Retina (tissue), 1 donor: Measurements from ENCODE around the gene SH3BP2.
A peak's percentile ranks its signal among the peaks of the same experiment; 100 is the strongest.

Experiments used
- DNase-seq: peaks from one replicate; pipeline ENCODE4 v3.0.0-alpha.2; 2016

SH3BP2 gene

GRCh38 chr4:2805712-2806389 is 13.0 kb downstream of the SH3BP2 start:
- no peak for DNase-seq

GRCh38 chr4:2806390-2807355 is 13.8 kb downstream of the SH3BP2 start:
- peak; percentile 75 for DNase-seq

GRCh38 chr4:2807571-2807970 is 14.7 kb downstream of the SH3BP2 start:
- no peak for DNase-seq

GRCh38 chr4:2808001-2808400 is 15.1 kb downstream of the SH3BP2 start:
- no peak for DNase-seq

- peak; percentile 61 for DNase-seq
These were observed 16.8 kb downstream of the SH3BP2 start for GRCh38 chr4:2809610-2810180.

- no peak for DNase-seq
These were observed 17.5 kb downstream of the SH3BP2 start for GRCh38 chr4:2810388-2810787.

- DNase-seq = no peak
These were observed 19.1 kb downstream of the SH3BP2 start for GRCh38 chr4:2811830-2812611.

- DNase-seq = no peak
These were observed 19.9 kb downstream of the SH3BP2 start for GRCh38 chr4:2812612-2813354.

GRCh38 chr4:2813446-2814405 is 20.8 kb downstream of the SH3BP2 start:
- DNase-seq = no peak

GRCh38 chr4:2814627-2815270 is 21.9 kb downstream of the SH3BP2 start:
- no peak for DNase-seq

GRCh38 chr4:2816401-2816954 is 23.6 kb downstream of the SH3BP2 start:
- no peak for DNase-seq

- no peak for DNase-seq
These were observed 24.3 kb downstream of the SH3BP2 start for GRCh38 chr4:2817137-2817536.

- DNase-seq = peak; percentile 78
These were observed 24.9 kb downstream of the SH3BP2 start for GRCh38 chr4:2817701-2818350.

- DNase-seq = peak; percentile 73
These were observed 25.6 kb downstream of the SH3BP2 start for GRCh38 chr4:2818351-2818939.

- DNase-seq = no peak
These were observed 26.6 kb downstream of the SH3BP2 start for GRCh38 chr4:2819244-2820215.

- DNase-seq = no peak
These were observed 27.5 kb downstream of the SH3BP2 start for GRCh38 chr4:2820216-2820982.
